ENCODE data around the gene CYBC1.

The CYBC1 gene

GRCh38 chr17:82444941-82445521 lies 5.5 kb downstream of the CYBC1 start:
- Histone ChIP-seq H3K79me2 (ENCODE audit: low read length) (peaks cover 52% of the 10 kb centered on the region), H3F3A (ENCODE audit: insufficient read depth, low read length) (peaks cover 20% of the 10 kb centered on the region), H3K4me2 (ENCODE audit: low read depth, low read length) (no peak overlapping the region), H3K4me1 (ENCODE audit: low read length) (0 out of 2 replicates have a peak, but pooled peaks cover 6% of the 10 kb centered on the region), H3K9me2 (replicated peaks; ENCODE audit: insufficient read depth, low read length) (no peaks in the 10 kb centered on the region), H2AFZ (ENCODE audit: low read length) (no peak overlapping the region), H4K20me1 (ENCODE audit: insufficient read depth, low read length) (no peaks in the 10 kb centered on the region), H3K27ac (ENCODE audit: low read length) (no peak overlapping the region), H3K27me3 (replicated peaks; ENCODE audit: insufficient read depth, low read length) (no peaks in the 10 kb centered on the region), H3K4me3 (ENCODE audit: low read length) (no peak overlapping the region), H3K9me3 (replicated peaks; ENCODE audit: insufficient read depth, low read length) (no peaks in the 10 kb centered on the region), H3K36me3 (replicated peaks; ENCODE audit: insufficient read depth, low read length) (no peaks in the 10 kb centered on the region; the same call in 1 of the 2 replicates), H3K9ac (ENCODE audit: low read length) (no peak overlapping the region)
- no peak for TF ChIP-seq CTCF (IDR thresholded peaks at IDR 0.05; ENCODE audit: low read length)
- TF ChIP-seq EZH2phosphoT487 (IDR thresholded peaks at IDR 0.05; ENCODE audit: low read length), result no peak
- no peak for TF ChIP-seq EZH2 (optimal IDR thresholded peaks at IDR 0.05; ENCODE audit: low read depth, low read length)
- DNase-seq, result no peak

DNA sequence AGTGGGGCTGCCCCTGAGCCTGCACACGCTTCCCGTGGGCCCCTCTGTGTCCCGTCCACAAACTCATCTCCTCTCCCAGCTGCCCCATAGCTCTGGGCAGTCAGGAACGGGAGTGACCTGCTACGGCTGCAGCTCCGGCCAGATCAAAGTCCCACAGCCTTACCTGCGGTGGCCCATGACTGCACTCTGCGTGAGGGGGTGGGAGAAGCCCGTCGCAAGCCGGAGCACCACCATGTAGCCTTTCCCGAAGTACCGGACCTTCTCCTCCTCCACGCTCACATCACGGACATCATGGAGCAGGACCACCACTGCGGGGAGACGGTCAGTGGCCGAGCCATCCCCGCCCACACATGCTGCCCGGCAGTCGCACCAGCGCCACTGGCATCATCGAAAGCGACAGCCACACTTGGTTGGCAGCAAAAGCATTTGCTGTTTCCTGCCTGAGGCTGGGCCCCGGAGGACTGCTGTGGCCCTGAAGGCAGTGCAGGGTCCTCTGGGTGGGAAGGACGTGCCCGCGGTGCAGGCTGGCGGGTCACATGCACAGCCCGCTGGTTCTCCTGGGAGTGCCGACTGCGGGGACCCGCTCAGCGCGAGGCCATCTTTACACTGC lies 6.2 kb downstream of the CYBC1 start:
- H3K9ac ChIP-seq (ENCODE audit: low read length), result no peak overlapping the region
- peaks cover 13% of the 10 kb centered on the region for H3F3A ChIP-seq (ENCODE audit: insufficient read depth, low read length)
- TF ChIP-seq CTCF (IDR thresholded peaks at IDR 0.05; ENCODE audit: low read length) (no peak), EZH2 (optimal IDR thresholded peaks at IDR 0.05; ENCODE audit: low read depth, low read length) (no peak), EZH2phosphoT487 (IDR thresholded peaks at IDR 0.05; ENCODE audit: low read length) (no peak)
- no peak overlapping the region for H3K27ac ChIP-seq (ENCODE audit: low read length)
- no peaks in the 10 kb centered on the region for H3K27me3 ChIP-seq (replicated peaks; ENCODE audit: insufficient read depth, low read length)
- no peaks in the 10 kb centered on the region; the same call in 1 of the 2 replicates for H3K36me3 ChIP-seq (replicated peaks; ENCODE audit: insufficient read depth, low read length)
- H3K4me2 ChIP-seq (ENCODE audit: low read depth, low read length), result no peak overlapping the region
- H3K4me1 ChIP-seq (ENCODE audit: low read length), result 0 out of 2 replicates have a peak, but pooled peaks cover 6% of the 10 kb centered on the region
- no peaks in the 10 kb centered on the region for H4K20me1 ChIP-seq (ENCODE audit: insufficient read depth, low read length)
- DNase-seq, result no peak
- peaks cover 47% of the 10 kb centered on the region for H3K79me2 ChIP-seq (ENCODE audit: low read length)
- H3K4me3 ChIP-seq (ENCODE audit: low read length), result no peak overlapping the region
- H2AFZ ChIP-seq (ENCODE audit: low read length), result no peak overlapping the region
- H3K9me3 ChIP-seq (replicated peaks; ENCODE audit: insufficient read depth, low read length), result no peaks in the 10 kb centered on the region
- H3K9me2 ChIP-seq (replicated peaks; ENCODE audit: insufficient read depth, low read length), result no peaks in the 10 kb centered on the region

DNA sequence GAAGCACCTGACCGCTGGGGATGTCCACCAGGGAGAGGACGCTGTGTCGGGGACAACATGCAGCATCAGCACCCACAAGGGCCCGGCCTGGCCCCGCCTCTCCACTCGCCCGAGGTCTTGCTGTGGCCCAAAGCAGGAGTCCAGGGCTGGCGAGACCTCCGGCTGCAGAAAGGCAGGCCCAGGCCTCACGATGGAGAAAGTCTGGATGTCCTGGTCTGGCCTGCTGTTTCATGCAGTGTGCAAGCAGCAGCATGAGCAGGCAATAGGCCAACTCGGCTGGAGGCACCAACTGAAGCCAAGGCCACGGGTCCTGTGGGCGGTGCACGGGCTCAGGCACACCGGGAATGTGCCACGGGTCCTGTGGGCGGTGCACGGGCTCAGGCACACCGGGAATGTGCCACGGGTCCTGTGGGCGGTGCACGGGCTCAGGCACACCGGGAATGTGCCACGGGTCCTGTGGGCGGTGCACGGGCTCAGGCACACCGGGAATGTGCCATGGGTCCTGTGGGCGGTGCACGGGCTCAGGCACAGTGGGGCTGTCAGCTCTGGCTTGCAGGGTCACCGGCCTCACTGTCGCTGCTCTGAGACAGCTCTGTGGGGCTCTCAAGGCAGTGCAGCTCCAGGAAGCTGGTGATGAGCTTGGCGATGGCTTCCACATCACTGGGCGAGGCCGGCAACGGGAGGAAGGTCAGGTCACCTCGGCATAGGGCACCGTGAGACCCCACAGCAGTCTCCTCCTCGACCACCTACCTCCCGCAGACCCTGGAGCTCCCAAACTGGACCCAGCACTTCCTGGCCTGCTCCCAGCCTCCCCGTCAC lies 6.9 kb downstream of the CYBC1 start:
- Histone ChIP-seq H3K9ac (ENCODE audit: low read length) (no peak overlapping the region), H3K4me2 (ENCODE audit: low read depth, low read length) (no peak overlapping the region)
- no peak for DNase-seq

More for the DNA sequence above, 6.9 kb downstream of the CYBC1 start:
- Histone ChIP-seq H3K4me3 (ENCODE audit: low read length) (no peak overlapping the region), H4K20me1 (ENCODE audit: insufficient read depth, low read length) (no peaks in the 10 kb centered on the region), H3K27ac (ENCODE audit: low read length) (no peak overlapping the region), H3K9me2 (replicated peaks; ENCODE audit: insufficient read depth, low read length) (no peaks in the 10 kb centered on the region), H3K36me3 (replicated peaks; ENCODE audit: insufficient read depth, low read length) (no peaks in the 10 kb centered on the region; the same call in 1 of the 2 replicates), H3K27me3 (replicated peaks; ENCODE audit: insufficient read depth, low read length) (no peaks in the 10 kb centered on the region), H3F3A (ENCODE audit: insufficient read depth, low read length) (peaks cover 6% of the 10 kb centered on the region), H3K4me1 (ENCODE audit: low read length) (0 out of 2 replicates have a peak, but pooled peaks cover 6% of the 10 kb centered on the region), H3K9me3 (replicated peaks; ENCODE audit: insufficient read depth, low read length) (no peaks in the 10 kb centered on the region), H3K79me2 (ENCODE audit: low read length) (peaks cover 41% of the 10 kb centered on the region), H2AFZ (ENCODE audit: low read length) (no peak overlapping the region)
- TF ChIP-seq EZH2 (optimal IDR thresholded peaks at IDR 0.05; ENCODE audit: low read depth, low read length) (no peak), EZH2phosphoT487 (IDR thresholded peaks at IDR 0.05; ENCODE audit: low read length) (no peak), CTCF (IDR thresholded peaks at IDR 0.05; ENCODE audit: low read length) (no peak)

Measured in MM.1S (cell line).